Lung microvascular endothelial cell (primary cell): Measurements from ENCODE around the gene SLC4A11. TPM values are rescaled to one million over a fixed set of nuclear protein-coding genes. Genes with fewer than 3 reads are reported as not detected.
"Not testable (repeated sequence)": the region's sequence is repeated elsewhere in the genome, so short reads cannot be mapped to it uniquely, and the experiment has no call there.

ENCODE experiments used
- DNase-seq, 2 donors: peaks; one replicate each; pipeline versions ENCODE4 v3.0.0 to v3.0.0-alpha.2; 2010; ENCODE audit warnings: low read depth in 2 of 2
- total RNA-seq: library from RNA; depleted of rRNA; stranded (reverse); fragments of >200 nt; gene quantifications from 2 replicates; pipeline ENCODE4 v1.2.1, GENCODE V29; 2014

Gene SLC4A11
- total RNA-seq, 1 donor from 2014 or later: 23.8 TPM

GRCh38 chr20:3203315-3204123 lies 35.5 kb downstream of the SLC4A11 start:
- peak; percentile 27 to 40 for DNase-seq

- no peak for DNase-seq
Measured at GRCh38 chr20:3202965-3203314, 36.0 kb downstream of the SLC4A11 start.

- DNase-seq: no peak
Measured at GRCh38 chr20:3199976-3200755, 38.8 kb downstream of the SLC4A11 start.

- DNase-seq: no peak
Measured at GRCh38 chr20:3199206-3199605, 39.8 kb downstream of the SLC4A11 start.

GRCh38 chr20:3195590-3196237 lies 43.3 kb downstream of the SLC4A11 start:
- DNase-seq: no peak

GRCh38 chr20:3194617-3195280 lies 44.2 kb downstream of the SLC4A11 start:
- no peak for DNase-seq

GRCh38 chr20:3193806-3194616 lies 45.0 kb downstream of the SLC4A11 start:
- no peak for DNase-seq

GRCh38 chr20:3192226-3193015 lies 46.6 kb downstream of the SLC4A11 start:
- no peak for DNase-seq

GRCh38 chr20:3190681-3191111 lies 48.3 kb downstream of the SLC4A11 start:
- no peak for DNase-seq

GRCh38 chr20:3189561-3190131 lies 49.3 kb downstream of the SLC4A11 start:
- DNase-seq: no peak

GRCh38 chr20:3188823-3189413 lies 50.1 kb downstream of the SLC4A11 start:
- no peak for DNase-seq

GRCh38 chr20:3187861-3188260 lies 51.1 kb downstream of the SLC4A11 start:
- DNase-seq: not testable (repeated sequence)

- DNase-seq: no peak
Measured at GRCh38 chr20:3183896-3184612, 54.9 kb downstream of the SLC4A11 start.

- not testable (repeated sequence) for DNase-seq
Measured at GRCh38 chr20:3182429-3182828, 56.6 kb downstream of the SLC4A11 start.

- DNase-seq: peak; percentile 39 to 68
Measured at GRCh38 chr20:3181270-3181669, 57.7 kb downstream of the SLC4A11 start.

GRCh38 chr20:3180319-3180718 lies 58.7 kb downstream of the SLC4A11 start:
- no peak for DNase-seq

- DNase-seq: no peak
Measured at GRCh38 chr20:3177746-3178485, 61.1 kb downstream of the SLC4A11 start.
